Caco-2 (cell line): ENCODE data around the gene CEP290. TPM values are rescaled to one million over a fixed set of nuclear protein-coding genes. Genes with fewer than 3 reads are reported as not detected.

Experiments used
- BruUV-seq: library from RNA; stranded (reverse); fragments of 400-500 nt; replicated peaks from 2 replicates; lab custom pipeline; 2021; lab: Mats Ljungman, UMichigan
- CTCF ChIA-PET: fragments of 300-600 bp; sonication (Branson Sonifier 250); formaldehyde crosslinking; loops from one replicate; lab custom pipeline; 2022; ENCODE audit warnings: antibody characterized with exemption; lab: Charles Lee
- POLR2A ChIA-PET: fragments of 300-600 bp; sonication (Branson Sonifier 250); formaldehyde crosslinking; loops from one replicate; lab custom pipeline; 2022; ENCODE audit warnings: antibody characterized with exemption; lab: Charles Lee
- DNase-seq, 2 experiments: peaks; one replicate each; pipeline versions ENCODE4 v3.0.0 to v3.0.0-alpha.2; 2020 to 2022
- H3K27me3 ChIP-seq: replicated peaks from 2 replicates; pipeline ENCODE4 v1.6.0; 2011; ENCODE audit warnings: low read length; ENCODE audit not compliant: control insufficient read depth, insufficient read depth
- H3K36me3 ChIP-seq: 2 replicates; pipeline ENCODE4 v1.5.1; 2011; ENCODE audit warnings: low read length; ENCODE audit not compliant: control insufficient read depth, insufficient read depth
- H3K4me1 ChIP-seq: fragments of 250-450 bp; sonication (Bioruptor Pico); 2 replicates; pipeline ENCODE4 v1.5.1; 2020; ENCODE audit warnings: mild to moderate bottlenecking
- H3K4me3 ChIP-seq: 2 replicates; pipeline ENCODE4 v1.5.1; 2011; ENCODE audit warnings: low read depth, mild to moderate bottlenecking, control low read depth, low read length
- H3K9me3 ChIP-seq: fragments of 250-450 bp; sonication (Bioruptor Pico); 2 replicates; pipeline ENCODE4 v1.5.1; 2020; ENCODE audit warnings: mild to moderate bottlenecking, moderate library complexity
- H3K27ac Mint-ChIP-seq: one replicate; pipeline ENCODE4 v1.8.0; 2022; ENCODE audit warnings: mixed read lengths; ENCODE audit not compliant: unreplicated experiment
- H3K27me3 Mint-ChIP-seq: one replicate; pipeline ENCODE4 v1.8.0; 2022; ENCODE audit warnings: mixed read lengths; ENCODE audit not compliant: insufficient read depth, unreplicated experiment
- H3K36me3 Mint-ChIP-seq: one replicate; pipeline ENCODE4 v1.8.0; 2022; ENCODE audit warnings: mild to moderate bottlenecking, mixed read lengths; ENCODE audit not compliant: insufficient read depth, unreplicated experiment
- H3K4me1 Mint-ChIP-seq: one replicate; pipeline ENCODE4 v1.8.0; 2022; ENCODE audit warnings: low read depth, mixed read lengths; ENCODE audit not compliant: unreplicated experiment
- H3K4me3 Mint-ChIP-seq: one replicate; pipeline ENCODE4 v1.8.0; 2022; ENCODE audit warnings: mild to moderate bottlenecking, moderate library complexity, mixed read lengths; ENCODE audit not compliant: unreplicated experiment
- H3K9me3 Mint-ChIP-seq: one replicate; pipeline ENCODE4 v1.8.0; 2022; ENCODE audit warnings: mixed read lengths; ENCODE audit not compliant: unreplicated experiment
- intact Hi-C: fragments of 100-400 bp; cut with micrococcal nuclease; formaldehyde crosslinking; loops from one replicate; pipeline ENCODE4 v1.10.0; 2022; ENCODE audit not compliant: unreplicated experiment
- total RNA-seq: library from RNA; stranded (reverse); gene quantifications from 2 replicates; pipeline ENCODE4 v1.2.3, GENCODE V29; 2022
- TF ChIP-seq, protein P1 (sequence below), 2 experiments: fragments of 200-600 bp in 1 of 2; IDR thresholded peaks; 1 replicate in 1 of 2; 2 replicates in 1 of 2; pipeline versions ENCODE4 v1.5.1 to v1.8.0; 2011 to 2022; ENCODE audit warnings: antibody characterized with exemption in 1 of 2, control low read depth in 1 of 2, inconsistent platforms in 1 of 2, low read depth in 1 of 2, low read length in 1 of 2, mild to moderate bottlenecking in 1 of 2, moderate library complexity in 1 of 2; ENCODE audit not compliant: insufficient read depth in 1 of 2, severe bottlenecking in 1 of 2, unreplicated experiment in 1 of 2

CEP290 gene
- total RNA-seq, 1 experiment from 2014 or later = 14.0 TPM

DNA sequence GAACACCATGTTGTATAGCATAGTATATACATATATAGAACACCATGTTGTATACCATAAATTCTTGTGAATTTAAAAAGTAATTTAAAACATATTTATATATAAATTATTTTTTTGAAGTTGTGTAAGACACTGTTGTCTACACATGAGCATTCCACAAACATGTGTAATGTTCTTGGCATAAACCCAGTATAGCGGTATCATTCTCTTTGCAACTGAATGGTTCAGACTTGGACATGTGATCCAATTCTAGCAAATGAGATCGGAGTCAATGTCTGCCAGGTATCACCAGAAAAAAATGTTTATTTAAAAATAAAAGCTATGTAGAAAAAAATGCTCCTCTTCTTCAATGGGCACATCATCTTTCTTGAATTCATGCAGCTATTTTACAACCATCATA is 33.9 kb downstream of the CEP290 start:
- H3K36me3 Mint-ChIP-seq = peaks cover 13% of the 10 kb centered on the region
- BruUV-seq = no TSS peak
- Histone ChIP-seq H3K9me3 (no peaks in the 10 kb centered on the region), H3K4me3 (no peak overlapping the region), H3K27me3 (no peaks in the 10 kb centered on the region), H3K36me3 (no peaks in the 10 kb centered on the region), H3K4me1 (peaks cover 4% of the 10 kb centered on the region; the same call in 1 of the 2 replicates)
- CTCF ChIA-PET = no interaction called here
- intact Hi-C loops = no loop called here
- no peaks in the 10 kb centered on the region for H3K27me3 Mint-ChIP-seq
- no peak for DNase-seq
- H3K4me1 Mint-ChIP-seq = peaks cover 13% of the 10 kb centered on the region
- TF ChIP-seq, protein P1, sequence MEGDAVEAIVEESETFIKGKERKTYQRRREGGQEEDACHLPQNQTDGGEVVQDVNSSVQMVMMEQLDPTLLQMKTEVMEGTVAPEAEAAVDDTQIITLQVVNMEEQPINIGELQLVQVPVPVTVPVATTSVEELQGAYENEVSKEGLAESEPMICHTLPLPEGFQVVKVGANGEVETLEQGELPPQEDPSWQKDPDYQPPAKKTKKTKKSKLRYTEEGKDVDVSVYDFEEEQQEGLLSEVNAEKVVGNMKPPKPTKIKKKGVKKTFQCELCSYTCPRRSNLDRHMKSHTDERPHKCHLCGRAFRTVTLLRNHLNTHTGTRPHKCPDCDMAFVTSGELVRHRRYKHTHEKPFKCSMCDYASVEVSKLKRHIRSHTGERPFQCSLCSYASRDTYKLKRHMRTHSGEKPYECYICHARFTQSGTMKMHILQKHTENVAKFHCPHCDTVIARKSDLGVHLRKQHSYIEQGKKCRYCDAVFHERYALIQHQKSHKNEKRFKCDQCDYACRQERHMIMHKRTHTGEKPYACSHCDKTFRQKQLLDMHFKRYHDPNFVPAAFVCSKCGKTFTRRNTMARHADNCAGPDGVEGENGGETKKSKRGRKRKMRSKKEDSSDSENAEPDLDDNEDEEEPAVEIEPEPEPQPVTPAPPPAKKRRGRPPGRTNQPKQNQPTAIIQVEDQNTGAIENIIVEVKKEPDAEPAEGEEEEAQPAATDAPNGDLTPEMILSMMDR (IDR thresholded peaks at IDR 0.05; ENCODE audit: insufficient read depth in 1 of 2, low read depth in 1 of 2, low read length in 1 of 2, severe bottlenecking in 1 of 2, unreplicated experiment in 1 of 2) = no peak
- no peak overlapping the region for H3K4me3 Mint-ChIP-seq
- POLR2A ChIA-PET = no interaction called here
- no peaks in the 10 kb centered on the region for H3K9me3 Mint-ChIP-seq
- H3K27ac Mint-ChIP-seq = no peak overlapping the region

DNA sequence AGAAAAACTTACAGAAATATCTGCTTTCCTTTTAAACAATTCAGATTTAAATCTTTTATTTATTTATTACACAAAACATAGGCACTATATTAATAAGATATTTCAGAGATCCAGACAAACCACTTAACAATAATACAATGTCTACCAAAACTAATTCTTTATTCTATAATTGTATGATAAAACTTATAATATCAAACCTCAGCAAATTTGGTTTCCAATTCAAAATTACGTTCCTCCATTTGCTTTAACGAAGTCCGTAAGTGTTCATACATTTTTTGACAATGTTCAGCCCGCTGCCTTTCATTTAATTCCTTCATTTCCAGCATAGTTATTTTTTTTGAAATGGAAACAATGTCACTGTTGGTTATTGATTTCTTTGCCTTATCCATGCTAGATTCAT is 48.3 kb downstream of the CEP290 start:
- TF ChIP-seq, protein P1 (IDR thresholded peaks at IDR 0.05; ENCODE audit: insufficient read depth in 1 of 2, low read depth in 1 of 2, low read length in 1 of 2, severe bottlenecking in 1 of 2, unreplicated experiment in 1 of 2) = no peak
- CTCF ChIA-PET = no interaction called here
- Mint-ChIP-seq H3K27ac (no peak overlapping the region), H3K9me3 (no peaks in the 10 kb centered on the region), H3K36me3 (peaks cover 16% of the 10 kb centered on the region), H3K4me1 (no peaks in the 10 kb centered on the region), H3K4me3 (no peak overlapping the region), H3K27me3 (no peaks in the 10 kb centered on the region)
- Histone ChIP-seq H3K27me3 (no peaks in the 10 kb centered on the region), H3K4me3 (no peak overlapping the region), H3K9me3 (no peaks in the 10 kb centered on the region), H3K36me3 (no peaks in the 10 kb centered on the region), H3K4me1 (no peaks in the 10 kb centered on the region)
- POLR2A ChIA-PET = no interaction called here
- no peak for DNase-seq
- no TSS peak for BruUV-seq
- intact Hi-C loops = no loop called here

DNA sequence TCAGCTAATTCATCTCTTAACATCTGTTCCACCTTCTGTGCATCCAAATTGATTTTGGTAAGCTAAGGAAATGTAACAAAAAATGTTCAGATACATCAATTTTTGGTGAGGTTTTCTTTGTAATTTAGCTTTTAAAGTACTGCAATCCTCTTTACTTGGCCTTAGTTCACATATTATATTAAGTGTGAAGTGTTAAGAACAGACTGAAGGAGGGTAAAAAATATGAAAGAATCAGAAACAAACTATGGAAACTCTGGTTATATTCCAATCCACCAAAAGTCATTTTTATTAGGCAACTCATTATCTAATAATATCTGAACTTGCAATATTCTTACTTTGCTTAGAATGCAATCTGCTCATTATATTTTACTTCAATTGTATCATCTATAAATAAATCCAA is 49.1 kb downstream of the CEP290 start:
- no peaks in the 10 kb centered on the region for H3K9me3 ChIP-seq
- H3K36me3 ChIP-seq = no peaks in the 10 kb centered on the region
- POLR2A ChIA-PET = no interaction called here
- no TSS peak for BruUV-seq
- no peaks in the 10 kb centered on the region for H3K27me3 Mint-ChIP-seq
- H3K9me3 Mint-ChIP-seq = no peaks in the 10 kb centered on the region
- no peak for DNase-seq
- peaks cover 16% of the 10 kb centered on the region for H3K36me3 Mint-ChIP-seq
- no peak overlapping the region for H3K4me3 ChIP-seq
- intact Hi-C loops = no loop called here
- TF ChIP-seq, protein P1 (IDR thresholded peaks at IDR 0.05; ENCODE audit: insufficient read depth in 1 of 2, low read depth in 1 of 2, low read length in 1 of 2, severe bottlenecking in 1 of 2, unreplicated experiment in 1 of 2) = no peak
- H3K4me1 Mint-ChIP-seq = no peaks in the 10 kb centered on the region
- H3K27ac Mint-ChIP-seq = no peak overlapping the region
- CTCF ChIA-PET = no interaction called here
- H3K27me3 ChIP-seq = no peaks in the 10 kb centered on the region
- no peaks in the 10 kb centered on the region for H3K4me1 ChIP-seq
- H3K4me3 Mint-ChIP-seq = no peak overlapping the region
